ENCODE data around the gene FOXJ1.
A peak's percentile ranks its signal among the peaks of the same experiment; 100 is the strongest.

Gene FOXJ1

DNA sequence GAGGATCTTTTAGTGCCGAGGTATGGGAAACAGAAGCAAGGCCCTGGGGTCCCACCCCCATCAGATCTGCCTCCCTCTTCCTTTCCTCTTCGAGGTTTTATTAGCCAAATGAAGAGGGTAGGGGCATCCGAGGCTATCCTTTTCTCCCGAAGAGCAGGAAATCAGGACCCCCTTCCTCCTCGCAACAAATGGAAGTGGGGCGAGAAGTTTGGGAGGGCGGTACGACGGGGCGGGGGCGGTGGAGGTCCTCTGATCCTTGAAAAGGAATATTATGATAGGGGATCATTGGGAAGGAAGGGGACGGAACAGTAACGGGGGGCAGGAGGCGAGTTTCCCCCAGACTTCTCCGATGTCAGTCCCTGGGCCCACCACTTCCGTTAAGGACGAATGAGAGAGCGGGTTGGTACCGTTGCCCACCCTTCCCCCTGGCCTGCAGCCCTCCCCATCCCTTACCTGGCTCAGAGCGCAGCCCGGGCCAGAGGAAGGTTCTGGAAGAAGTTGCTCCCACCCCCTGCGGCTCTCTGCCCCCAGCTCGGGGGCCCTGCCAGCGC is 309 bp downstream of the FOXJ1 start:
- DNase-seq (ENCODE audit: low spot score): no peak

GRCh38 chr17:76139801-76140660 is 1.0 kb downstream of the FOXJ1 start:
- DNase-seq (ENCODE audit: low spot score): no peak

GRCh38 chr17:76138896-76139752 is 1.9 kb downstream of the FOXJ1 start:
- no peak for DNase-seq (ENCODE audit: low spot score)

- no peak for DNase-seq (ENCODE audit: low spot score)
Observed at GRCh38 chr17:76138234-76138895, 2.7 kb downstream of the FOXJ1 start.

DNA sequence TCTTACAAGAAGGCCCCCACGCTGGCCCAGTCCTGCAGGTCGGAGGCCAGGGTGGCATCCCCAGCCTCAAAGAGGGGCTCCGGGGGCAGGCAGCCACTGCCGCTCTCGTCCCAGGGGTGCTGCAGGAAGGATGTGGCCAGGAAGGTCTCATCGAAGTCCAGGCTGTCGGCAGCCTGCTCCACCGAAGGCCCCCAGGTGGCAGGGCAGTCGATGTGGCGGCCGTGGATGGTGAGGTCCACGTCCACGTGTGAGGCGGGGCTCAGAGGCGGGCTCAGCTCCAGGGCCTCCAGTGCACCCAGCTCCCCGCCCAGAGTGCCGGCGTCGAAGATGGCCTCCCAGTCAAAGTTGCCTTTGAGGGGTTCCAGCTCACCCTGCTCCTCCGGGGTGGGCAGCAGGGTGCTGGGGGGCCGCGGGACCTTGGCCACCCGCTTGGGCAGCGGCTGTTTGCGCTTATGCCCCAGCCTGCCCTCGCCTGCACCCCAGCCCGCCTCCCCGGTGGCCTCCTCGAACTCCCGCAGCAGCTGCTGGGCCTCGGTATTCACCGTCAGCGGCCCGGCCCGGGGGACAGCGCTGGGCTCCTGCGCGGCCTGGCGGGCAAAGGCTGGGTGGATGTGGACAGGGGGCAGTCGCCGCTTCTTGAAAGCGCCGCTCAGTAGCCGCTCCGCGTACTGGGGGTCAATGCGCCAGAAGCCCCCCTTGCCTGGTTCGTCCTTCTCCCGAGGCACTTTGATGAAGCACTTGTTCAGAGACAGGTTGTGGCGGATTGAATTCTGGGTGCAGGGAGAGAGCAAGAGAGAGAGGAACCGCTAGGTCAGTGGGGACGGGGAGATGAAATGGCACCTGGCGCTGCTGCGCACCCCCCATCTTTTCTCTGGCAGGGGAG is 3.5 kb downstream of the FOXJ1 start:
- no peak for DNase-seq (ENCODE audit: low spot score)

- DNase-seq (ENCODE audit: low spot score): no peak
Observed at GRCh38 chr17:76137001-76137350, 4.1 kb downstream of the FOXJ1 start.

GRCh38 chr17:76136276-76137000 is 4.6 kb downstream of the FOXJ1 start:
- no peak for DNase-seq (ENCODE audit: low spot score)

DNA sequence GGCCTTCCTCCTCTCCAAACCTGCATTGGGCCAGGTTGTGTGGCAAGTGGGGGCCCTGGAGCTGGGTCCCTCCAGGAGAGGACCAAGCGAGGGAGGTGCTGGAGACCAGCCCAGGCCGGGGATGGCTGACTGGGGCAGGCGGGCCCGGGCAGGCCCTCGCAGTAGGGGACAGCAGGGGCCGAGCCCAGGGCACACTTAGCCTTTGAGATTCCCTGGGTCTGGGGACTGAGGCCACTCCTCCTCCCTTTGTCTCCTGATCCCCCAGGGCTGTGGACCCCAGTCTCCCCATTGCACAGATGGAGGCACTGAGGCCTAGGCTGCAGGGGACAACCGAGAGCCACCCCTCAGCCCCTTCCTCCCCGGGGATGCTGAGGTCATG is 5.2 kb downstream of the FOXJ1 start:
- no peak for DNase-seq (ENCODE audit: low spot score)

DNA sequence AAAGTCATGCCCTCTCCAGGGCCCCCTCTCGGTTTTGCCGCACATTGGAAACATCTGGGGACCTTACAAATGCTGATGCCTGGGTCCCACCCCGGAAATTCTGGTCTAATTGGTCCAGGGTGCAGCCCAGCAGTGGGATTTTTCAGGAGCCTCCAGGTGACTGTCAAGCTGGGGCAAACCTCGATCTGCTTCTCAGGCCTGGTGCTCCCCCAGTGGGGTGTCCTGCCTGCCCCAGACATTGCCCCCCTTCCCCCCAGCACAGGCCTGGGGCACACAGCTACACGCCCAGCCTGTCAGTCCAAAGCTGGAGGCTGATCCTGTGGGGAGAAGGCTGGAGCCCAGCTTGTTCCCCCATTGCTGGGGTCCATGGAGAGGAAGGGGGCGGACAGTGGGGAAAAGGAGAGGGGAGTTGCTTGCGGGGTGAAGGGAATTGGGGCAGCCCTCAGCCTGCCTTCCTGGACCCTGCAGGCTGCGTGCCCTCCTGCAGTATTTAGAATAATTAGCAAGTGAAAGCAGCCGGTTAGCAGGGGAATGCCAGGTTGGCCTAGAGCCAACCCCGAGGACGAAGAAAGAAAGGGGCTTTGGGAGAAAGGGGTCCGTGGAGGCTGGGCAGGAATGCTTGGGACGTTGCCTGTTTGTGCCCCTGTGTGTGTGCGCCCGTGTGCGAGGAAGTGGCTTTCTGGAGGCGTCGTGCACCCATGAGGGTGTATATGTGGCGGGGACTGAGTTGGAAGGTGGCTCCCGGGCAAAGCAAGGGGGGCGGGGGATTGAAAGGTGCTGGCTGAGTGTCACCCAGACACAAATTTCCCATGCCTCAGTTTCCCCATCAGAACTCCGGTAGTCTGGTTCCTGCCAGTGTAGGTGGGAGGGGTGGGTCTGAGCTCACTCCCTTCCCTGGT is 5.9 kb downstream of the FOXJ1 start:
- DNase-seq (ENCODE audit: low spot score): no peak

DNA sequence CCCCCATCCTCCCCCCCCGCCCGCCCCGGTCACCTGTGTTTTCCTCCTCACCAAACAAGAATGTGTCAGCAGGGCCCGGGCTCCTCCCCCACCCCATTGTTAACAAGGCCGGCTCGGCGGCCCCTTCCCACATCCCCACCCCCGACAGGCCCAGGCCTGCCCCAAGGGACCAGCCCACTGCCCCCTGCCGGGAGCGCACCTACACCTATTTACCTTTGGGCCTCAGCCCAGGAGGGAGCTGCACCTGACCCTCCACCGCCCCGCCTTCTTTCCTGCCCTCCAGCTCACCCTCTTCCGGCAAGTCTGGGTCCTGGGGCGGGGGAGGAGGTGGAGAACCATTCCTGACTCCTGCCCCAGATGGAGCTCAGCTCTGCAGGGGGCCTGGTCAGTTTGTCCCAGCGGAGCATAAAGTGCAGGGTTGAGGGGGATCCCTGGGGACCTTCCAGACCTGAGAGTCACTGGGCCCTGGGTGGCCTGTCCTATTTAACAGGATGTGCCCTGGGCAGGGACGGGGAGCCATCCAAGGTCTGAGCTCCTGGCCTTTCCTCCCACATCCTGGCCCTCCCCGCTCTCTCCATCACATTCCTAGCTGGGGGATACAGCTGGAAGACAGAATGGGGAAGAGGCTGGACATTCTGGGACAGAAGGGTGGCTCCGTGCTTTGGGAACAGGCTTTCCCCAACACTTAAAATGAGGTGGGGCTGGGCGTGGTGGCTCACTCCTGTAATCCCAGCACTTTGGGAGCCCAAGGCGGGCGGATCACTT is 8.3 kb downstream of the FOXJ1 start:
- no peak for DNase-seq (ENCODE audit: low spot score)

DNA sequence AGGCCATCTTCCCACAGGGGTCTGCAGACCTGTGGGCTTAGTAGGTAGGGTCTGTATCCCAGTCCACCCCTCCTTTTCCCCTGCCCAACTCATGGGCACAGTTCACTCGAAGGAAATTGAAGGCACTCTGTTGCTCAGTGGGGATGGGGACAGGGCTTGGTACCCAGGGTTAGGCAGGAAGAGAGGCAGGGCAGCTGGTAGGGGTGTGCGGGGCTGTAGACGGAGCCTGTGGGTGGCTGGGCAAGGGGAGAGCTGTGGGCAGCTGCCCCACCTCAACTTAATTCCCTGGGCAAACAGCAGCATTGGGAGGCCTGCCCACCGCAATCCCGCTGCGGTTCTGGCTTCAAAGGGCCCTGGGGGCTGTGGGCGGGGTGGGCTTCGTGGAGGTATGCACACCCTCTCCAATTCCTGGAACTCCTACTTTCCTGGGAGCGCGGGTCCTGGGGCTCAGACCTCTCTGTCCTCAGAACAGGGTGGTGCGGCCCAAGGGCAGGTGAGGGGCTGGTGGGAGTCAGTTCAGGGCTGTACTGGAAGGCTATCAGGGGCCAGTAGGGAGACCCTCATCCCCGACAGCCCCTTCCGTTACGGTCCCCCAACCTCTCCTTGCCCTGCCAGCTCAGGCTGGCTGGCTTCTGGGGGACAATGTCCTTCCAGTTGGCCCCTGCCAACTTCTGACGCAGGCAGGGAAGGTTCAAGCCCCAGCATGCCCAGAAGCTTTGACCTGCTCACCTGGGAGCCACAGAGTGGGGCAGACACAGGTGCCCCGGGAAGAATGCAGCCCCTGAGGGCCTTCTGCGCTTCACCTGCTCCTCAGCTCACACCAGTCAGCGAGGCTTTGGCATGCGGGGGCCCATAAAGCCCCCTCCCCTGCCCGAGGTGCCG is 9.1 kb downstream of the FOXJ1 start:
- no peak for DNase-seq (ENCODE audit: low spot score)

DNA sequence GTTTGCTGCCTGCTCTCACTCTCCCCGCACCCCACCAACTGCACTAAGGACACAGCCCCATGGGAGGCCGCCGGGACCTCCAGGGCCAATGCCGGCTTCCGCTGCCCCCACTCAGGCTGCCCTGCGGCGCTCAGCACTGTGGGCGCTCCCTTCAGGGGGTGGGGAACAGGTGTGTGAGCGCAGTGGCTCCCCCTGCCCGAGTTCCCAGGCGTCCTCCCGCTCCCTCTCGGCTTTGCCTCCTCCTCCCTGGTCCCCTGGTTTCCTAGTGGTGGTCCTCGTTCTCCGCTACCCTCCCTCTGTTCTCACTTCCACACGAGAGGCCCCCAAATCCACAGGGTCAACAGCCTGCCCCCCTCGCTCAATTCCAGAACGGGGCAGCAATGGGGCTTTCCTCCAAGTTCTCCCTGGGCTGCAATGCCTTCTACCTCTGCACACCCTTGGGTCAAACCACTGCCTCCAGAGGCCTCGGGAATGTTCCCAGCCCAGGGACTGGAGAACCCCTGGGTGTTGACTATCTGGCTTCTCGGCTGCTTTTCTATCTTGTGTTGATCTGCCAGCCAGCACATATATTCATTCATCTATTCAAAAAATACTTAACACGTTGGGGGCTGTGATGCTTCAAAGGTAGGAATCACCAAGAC is 9.9 kb downstream of the FOXJ1 start:
- DNase-seq (ENCODE audit: low spot score): no peak

DNA sequence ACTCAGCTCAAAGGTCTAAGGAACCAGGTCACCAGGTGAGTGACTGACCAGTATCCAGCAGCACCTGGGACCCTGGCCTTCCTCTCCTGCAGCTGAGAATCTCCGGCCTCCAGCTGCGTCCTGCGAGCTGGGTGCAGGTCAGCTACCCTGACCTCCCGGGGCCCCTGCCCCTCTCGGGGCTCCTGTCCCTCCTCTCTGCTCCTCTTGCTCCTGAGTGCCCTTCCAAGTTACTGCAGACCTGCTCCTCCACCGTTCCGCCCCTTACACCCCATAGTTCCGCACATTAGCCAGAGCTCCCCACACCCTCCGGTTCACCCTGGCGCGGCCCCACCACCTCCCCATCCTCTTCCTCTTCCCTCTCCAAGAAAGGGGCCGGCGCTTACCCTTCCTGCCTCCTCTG is 10.6 kb downstream of the FOXJ1 start:
- DNase-seq (ENCODE audit: low spot score): no peak

GRCh38 chr17:76125922-76126321 is 15.1 kb downstream of the FOXJ1 start:
- DNase-seq (ENCODE audit: low spot score): no peak

DNA sequence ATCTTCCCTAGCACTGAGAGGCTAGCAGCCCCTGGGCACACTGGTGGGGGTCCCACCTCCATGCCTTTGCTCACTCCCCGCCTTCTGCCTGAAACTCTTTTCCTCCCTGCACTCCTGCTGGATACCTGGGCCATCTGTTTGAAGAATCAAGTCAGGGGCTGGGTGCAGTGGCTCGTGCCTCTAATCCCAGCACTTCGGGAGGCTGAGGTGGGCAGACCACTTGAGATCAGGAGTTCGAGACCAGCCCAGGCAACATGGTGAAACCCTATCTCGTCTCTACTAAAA is 15.7 kb downstream of the FOXJ1 start:
- DNase-seq (ENCODE audit: low spot score): no peak

DNA sequence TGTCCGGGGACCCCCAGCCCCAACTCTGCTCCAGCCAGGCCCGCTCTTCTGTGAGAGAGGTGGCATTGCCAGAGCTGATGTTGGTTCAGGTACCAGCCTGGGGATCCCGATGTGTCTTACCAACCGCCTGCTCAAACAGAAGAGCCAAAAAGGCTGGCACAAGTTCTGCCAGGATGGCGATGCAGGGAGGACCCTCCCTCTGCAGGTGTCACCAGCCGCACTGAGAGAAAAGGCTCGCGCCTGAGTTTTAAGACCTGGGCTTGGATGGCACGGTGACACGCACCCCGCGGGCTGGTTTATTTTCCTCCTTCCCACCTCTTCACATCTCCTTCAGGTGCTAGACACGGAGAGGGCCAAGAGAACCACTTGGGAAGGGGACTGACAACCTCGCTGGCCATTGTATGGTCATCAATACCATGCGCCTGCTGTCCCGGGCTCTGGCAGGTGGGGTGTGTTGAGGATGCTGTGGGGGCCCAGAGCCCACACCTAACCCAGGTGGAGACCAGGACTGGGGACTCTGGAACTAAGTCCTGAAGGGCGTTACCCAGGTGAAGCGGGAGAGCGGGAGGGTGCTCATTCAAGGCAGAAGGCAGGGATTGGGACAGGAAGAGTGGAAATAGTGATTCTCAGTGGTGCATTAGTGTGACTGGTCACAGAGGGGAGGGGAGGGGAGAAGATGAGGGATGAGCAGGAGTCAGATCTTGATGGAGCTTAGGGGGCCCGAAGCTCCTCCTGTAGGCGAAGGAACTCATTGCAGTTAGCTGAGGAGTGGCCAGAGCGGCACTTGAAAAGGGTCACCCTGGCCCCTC is 16.3 kb downstream of the FOXJ1 start:
- DNase-seq (ENCODE audit: low spot score): peak; percentile 33

Measured in NAMALWA (cell line).